Keratinocyte (primary cell): ENCODE measurements around the gene ABR. TPM values are rescaled to one million over a fixed set of nuclear protein-coding genes. Genes with fewer than 3 reads are reported as not detected.

Experiments
- DNase-seq: peaks from one replicate; pipeline ENCODE4 v3.0.0-alpha.2; 2011; ENCODE audit warnings: low read depth, missing footprints, low spot score
- FAIRE-seq: peaks from 2 replicates; lab custom pipeline; 2011; peaks lifted over from hg19 to GRCh38; lab: Jason Lieb, UNC
- H2AFZ ChIP-seq: 2 replicates; pipeline ENCODE4 v1.6.0; 2012; ENCODE audit warnings: low read length, control low read depth, inconsistent platforms; ENCODE audit not compliant: control insufficient read depth
- H3K27ac ChIP-seq: 2 replicates; pipeline ENCODE4 v1.5.1; 2011; ENCODE audit warnings: low read length; ENCODE audit not compliant: control insufficient read depth, insufficient read depth
- H3K27me3 ChIP-seq: 3 replicates; pipeline ENCODE4 v1.6.0; 2011; ENCODE audit warnings: low read length; ENCODE audit not compliant: control insufficient read depth, insufficient read depth; ENCODE audit errors: extremely low read depth
- H3K36me3 ChIP-seq, 2 experiments: 2 replicates in 1 of 2; 3 replicates in 1 of 2; pipeline ENCODE4 v1.5.1; 2011; ENCODE audit warnings: low read length in 2 of 2, mild to moderate bottlenecking in 1 of 2; ENCODE audit not compliant: control insufficient read depth in 2 of 2, insufficient read depth in 2 of 2; ENCODE audit errors: extremely low read depth in 1 of 2
- H3K4me1 ChIP-seq: 3 replicates; pipeline ENCODE4 v1.5.1; 2011; ENCODE audit warnings: low read length; ENCODE audit not compliant: control insufficient read depth, insufficient read depth; ENCODE audit errors: extremely low read depth
- H3K4me2 ChIP-seq: 3 replicates; pipeline ENCODE4 v1.6.0; 2011; ENCODE audit warnings: low read depth, low read length; ENCODE audit not compliant: control insufficient read depth, insufficient read depth; ENCODE audit errors: extremely low read depth
- H3K4me3 ChIP-seq, 3 experiments: fragments of 200-600 bp in 1 of 3; sonication (generic) in 1 of 3; 2 replicates in 2 of 3; 3 replicates in 1 of 3; pipeline ENCODE4 v1.5.1; 2011 to 2016; ENCODE audit warnings: low read length in 3 of 3, mild to moderate bottlenecking in 3 of 3, control low read depth in 2 of 3, inconsistent platforms in 1 of 3, low read depth in 1 of 3, mixed read lengths in 1 of 3, mixed run types in 1 of 3, moderate library complexity in 1 of 3; ENCODE audit not compliant: control insufficient read depth in 2 of 3, insufficient read depth in 2 of 3; ENCODE audit errors: extremely low read depth in 1 of 3
- H3K79me2 ChIP-seq: 2 replicates; pipeline ENCODE4 v1.6.0; 2012; ENCODE audit warnings: low read length; ENCODE audit not compliant: control insufficient read depth, insufficient read depth
- H3K9ac ChIP-seq: 3 replicates; pipeline ENCODE4 v1.6.0; 2011; ENCODE audit warnings: low read length; ENCODE audit not compliant: control insufficient read depth, insufficient read depth; ENCODE audit errors: extremely low read depth
- H3K9me1 ChIP-seq: 3 replicates; pipeline ENCODE4 v1.6.0; 2011; ENCODE audit warnings: low read length; ENCODE audit not compliant: control insufficient read depth, insufficient read depth; ENCODE audit errors: extremely low read depth
- H3K9me3 ChIP-seq: 2 replicates; pipeline ENCODE4 v1.5.1; 2012; ENCODE audit warnings: low read depth, low read length; ENCODE audit not compliant: control insufficient read depth
- H4K20me1 ChIP-seq: 3 replicates; pipeline ENCODE4 v1.6.0; 2011; ENCODE audit warnings: low read length; ENCODE audit not compliant: control insufficient read depth, insufficient read depth; ENCODE audit errors: extremely low read depth
- EZH2 ChIP-seq: IDR thresholded peaks from one replicate; pipeline ENCODE4 v1.6.1; 2012; ENCODE audit warnings: inconsistent platforms, mild to moderate bottlenecking, low read length, moderate library complexity
- dilution Hi-C: fragments of 300-500 bp; cut with MboI; formaldehyde crosslinking; loops from one replicate; pipeline ENCODE4 v1.7.0; 2020; ENCODE audit warnings: low sequenced_read_pairs; ENCODE audit not compliant: extremely low pct_ligation_motif_present
- polyA plus RNA-seq, 5 experiments: library from polyadenylated mRNA; depleted of rRNA in 3 of 5; stranded (reverse) in 3 of 5; stranded (forward) in 1 of 5; unstranded in 1 of 5; fragments of >200 nt; gene quantifications; 1 replicate in 1 of 5; 2 replicates in 3 of 5; 3 replicates in 1 of 5; pipeline versions ENCODE4 v1.2.1 to v1.2.3, GENCODE V29; 2011 to 2012; ENCODE audit warnings: missing spikeins in 2 of 5, low read depth in 1 of 5, low replicate concordance in 1 of 5
- TF ChIP-seq, protein P1 (sequence below), 3 experiments: IDR thresholded peaks in 1 of 3; conservative IDR thresholded peaks in 1 of 3; optimal IDR thresholded peaks in 1 of 3; 2 replicates in 2 of 3; 3 replicates in 1 of 3; pipeline versions ENCODE3 to v1.5.1; 2011; ENCODE audit warnings: low read length in 3 of 3, mild to moderate bottlenecking in 3 of 3, moderate library complexity in 2 of 3, control low read depth in 1 of 3, inconsistent platforms in 1 of 3; ENCODE audit not compliant: insufficient read depth in 2 of 3; ENCODE audit errors: extremely low read depth in 1 of 3

Gene ABR
- polyA plus RNA-seq, 1 donor (not counting 4 experiments of a cell fraction or from before 2014, with no cell fraction given): 17.3 TPM

DNA sequence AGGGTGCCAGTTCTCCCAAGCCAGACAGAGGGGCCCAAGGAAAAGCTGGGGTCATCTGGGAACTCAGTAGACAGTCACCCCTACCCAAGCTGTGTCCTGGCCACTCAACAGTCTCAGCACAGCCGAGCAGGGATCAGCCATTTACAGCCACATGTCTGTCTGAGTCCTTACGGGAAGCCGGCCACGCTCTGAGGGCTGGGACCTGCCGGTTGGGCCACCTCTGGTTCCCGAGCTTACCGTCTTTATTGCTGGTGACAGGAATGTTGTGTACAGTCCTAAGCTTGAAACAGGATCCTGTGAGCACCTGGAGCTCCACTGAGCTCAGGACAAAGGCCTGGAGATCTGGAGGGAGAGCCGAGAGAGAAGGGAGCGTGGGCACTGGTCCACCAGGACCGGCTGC is 123.0 kb downstream of the ABR start:
- H3K9me3 ChIP-seq: no peaks in the 10 kb centered on the region
- H3K9me1 ChIP-seq: no peaks in the 10 kb centered on the region
- no peaks in the 10 kb centered on the region for H3K27me3 ChIP-seq
- H4K20me1 ChIP-seq: no peaks in the 10 kb centered on the region
- H3K4me1 ChIP-seq: peaks cover 9% of the 10 kb centered on the region
- FAIRE-seq (no peak), DNase-seq (no peak)
- H3K79me2 ChIP-seq: no peaks in the 10 kb centered on the region
- no peak overlapping the region for H3K9ac ChIP-seq
- TF ChIP-seq EZH2: no peak
- TF ChIP-seq, protein P1, sequence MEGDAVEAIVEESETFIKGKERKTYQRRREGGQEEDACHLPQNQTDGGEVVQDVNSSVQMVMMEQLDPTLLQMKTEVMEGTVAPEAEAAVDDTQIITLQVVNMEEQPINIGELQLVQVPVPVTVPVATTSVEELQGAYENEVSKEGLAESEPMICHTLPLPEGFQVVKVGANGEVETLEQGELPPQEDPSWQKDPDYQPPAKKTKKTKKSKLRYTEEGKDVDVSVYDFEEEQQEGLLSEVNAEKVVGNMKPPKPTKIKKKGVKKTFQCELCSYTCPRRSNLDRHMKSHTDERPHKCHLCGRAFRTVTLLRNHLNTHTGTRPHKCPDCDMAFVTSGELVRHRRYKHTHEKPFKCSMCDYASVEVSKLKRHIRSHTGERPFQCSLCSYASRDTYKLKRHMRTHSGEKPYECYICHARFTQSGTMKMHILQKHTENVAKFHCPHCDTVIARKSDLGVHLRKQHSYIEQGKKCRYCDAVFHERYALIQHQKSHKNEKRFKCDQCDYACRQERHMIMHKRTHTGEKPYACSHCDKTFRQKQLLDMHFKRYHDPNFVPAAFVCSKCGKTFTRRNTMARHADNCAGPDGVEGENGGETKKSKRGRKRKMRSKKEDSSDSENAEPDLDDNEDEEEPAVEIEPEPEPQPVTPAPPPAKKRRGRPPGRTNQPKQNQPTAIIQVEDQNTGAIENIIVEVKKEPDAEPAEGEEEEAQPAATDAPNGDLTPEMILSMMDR (optimal IDR thresholded peaks at IDR 0.05 in 1 of 3, IDR thresholded peaks at IDR 0.05 in 1 of 3, conservative IDR thresholded peaks at IDR 0.05 in 1 of 3; ENCODE audit: extremely low read depth in 1 of 3, insufficient read depth in 2 of 3, low read length in 3 of 3): no peak
- no peak overlapping the region for H2AFZ ChIP-seq
- H3K4me2 ChIP-seq: no peak overlapping the region
- H3K27ac ChIP-seq: no peak overlapping the region
- peaks cover 16 to 21% of the 10 kb centered on the region in 2 experiments for H3K36me3 ChIP-seq
- dilution Hi-C loops: no loop called here
- no peak overlapping the region for H3K4me3 ChIP-seq

DNA sequence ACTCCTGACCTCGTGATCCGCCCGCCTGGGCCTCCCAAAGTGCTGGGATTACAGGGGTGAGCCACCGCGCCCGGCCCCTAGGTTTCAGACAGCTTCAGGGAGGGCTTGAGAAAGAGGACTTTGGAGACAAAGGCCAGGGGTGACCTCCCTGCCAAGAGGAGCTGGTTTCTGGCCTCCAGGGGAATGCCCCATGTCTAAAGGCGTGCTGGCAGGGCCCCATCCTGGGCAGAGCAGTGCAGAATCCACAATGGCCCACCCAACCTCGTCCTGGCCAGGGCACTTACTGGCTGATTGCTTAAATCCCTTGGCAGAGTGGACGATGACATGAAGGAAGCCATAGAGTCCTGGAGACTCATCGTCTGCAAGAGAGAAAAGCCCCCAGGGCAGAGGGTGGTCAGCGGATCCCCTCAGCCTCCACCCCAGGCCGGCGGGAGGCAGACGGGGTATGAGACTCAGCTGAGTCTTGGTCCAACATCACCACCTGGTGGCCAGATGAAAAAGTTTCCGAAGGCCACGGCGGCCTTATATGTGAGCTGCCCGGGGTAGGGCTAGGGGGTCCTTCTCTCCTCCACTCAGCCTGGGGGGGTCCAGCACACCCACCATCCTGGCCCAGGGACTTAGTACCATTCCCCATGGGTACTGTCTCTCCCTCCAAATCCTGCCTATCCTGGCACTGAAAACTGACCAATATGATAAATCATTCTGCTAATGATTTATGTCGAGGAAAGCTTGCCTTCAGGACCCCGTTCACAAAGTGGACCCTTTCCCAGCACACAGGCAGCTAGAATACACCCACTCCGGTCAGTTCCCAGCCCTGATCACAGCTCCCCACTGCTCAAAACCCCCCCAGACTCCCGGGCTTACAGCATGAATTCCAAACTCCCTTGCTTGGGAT is 123.8 kb downstream of the ABR start:
- H3K4me3 ChIP-seq: no peak overlapping the region
- no peak overlapping the region for H3K27ac ChIP-seq
- no peaks in the 10 kb centered on the region for H3K79me2 ChIP-seq
- no peaks in the 10 kb centered on the region for H3K9me3 ChIP-seq
- no peak overlapping the region for H3K4me2 ChIP-seq
- no peaks in the 10 kb centered on the region for H3K27me3 ChIP-seq
- H3K36me3 ChIP-seq: peaks cover 16 to 21% of the 10 kb centered on the region in 2 experiments
- peaks cover 4% of the 10 kb centered on the region for H3K4me1 ChIP-seq
- dilution Hi-C loops: no loop called here
- no peaks in the 10 kb centered on the region for H4K20me1 ChIP-seq
- H3K9ac ChIP-seq: no peak overlapping the region
- no peak overlapping the region for H2AFZ ChIP-seq
- TF ChIP-seq, protein P1 (optimal IDR thresholded peaks at IDR 0.05 in 1 of 3, IDR thresholded peaks at IDR 0.05 in 1 of 3, conservative IDR thresholded peaks at IDR 0.05 in 1 of 3; ENCODE audit: extremely low read depth in 1 of 3, insufficient read depth in 2 of 3, low read length in 3 of 3): peak; percentile 61 to 85 (median 64)
- TF ChIP-seq EZH2: no peak
- H3K9me1 ChIP-seq: no peaks in the 10 kb centered on the region
- FAIRE-seq (no peak), DNase-seq (no peak)
